ENCODE measurements around the gene NIPBL.
"Not testable (repeated sequence)": the region's sequence is repeated elsewhere in the genome, so short reads cannot be mapped to it uniquely, and the experiment has no call there.

NIPBL gene

DNA sequence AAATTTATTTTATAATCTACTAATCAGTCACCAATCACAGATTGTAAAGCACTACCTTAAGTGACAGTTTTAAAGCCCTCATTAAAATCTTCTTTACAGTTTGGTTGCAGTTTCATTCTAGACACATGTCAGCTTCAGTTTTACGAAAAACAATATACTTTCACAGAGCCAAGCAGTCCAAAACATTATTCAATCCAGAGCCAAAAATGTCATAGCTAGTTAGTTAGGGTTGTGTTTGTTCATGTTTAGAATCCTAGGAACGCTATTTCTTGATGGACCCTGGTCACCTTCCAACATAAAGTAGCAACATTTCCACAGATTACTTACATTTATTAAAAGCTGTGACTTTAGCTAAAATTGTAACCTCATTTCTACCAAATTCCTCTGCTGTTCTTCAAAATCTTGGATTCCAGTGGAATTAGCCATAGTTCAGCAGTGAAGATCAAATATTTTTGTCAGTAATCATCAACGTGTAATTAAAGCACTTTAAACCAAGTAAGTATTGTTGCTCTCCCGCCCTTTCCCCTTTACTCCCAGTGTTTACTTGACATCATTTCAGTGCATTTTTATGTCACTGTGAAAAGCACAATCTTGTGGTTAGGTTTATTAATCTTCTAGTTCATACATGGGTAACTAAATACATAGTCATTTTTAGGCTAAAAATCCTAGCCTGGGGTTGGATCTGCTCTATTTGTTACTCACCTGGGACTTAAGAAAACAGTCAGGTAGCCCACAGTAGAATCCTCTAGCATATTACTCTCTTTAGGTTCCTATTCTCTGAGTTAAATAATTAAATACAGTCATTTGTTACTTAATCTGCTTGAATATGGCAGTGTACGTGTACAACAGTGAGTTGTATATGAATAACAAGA lies 74.3 kb downstream of the NIPBL start:
- DNase-seq = peak; percentile 14

DNA sequence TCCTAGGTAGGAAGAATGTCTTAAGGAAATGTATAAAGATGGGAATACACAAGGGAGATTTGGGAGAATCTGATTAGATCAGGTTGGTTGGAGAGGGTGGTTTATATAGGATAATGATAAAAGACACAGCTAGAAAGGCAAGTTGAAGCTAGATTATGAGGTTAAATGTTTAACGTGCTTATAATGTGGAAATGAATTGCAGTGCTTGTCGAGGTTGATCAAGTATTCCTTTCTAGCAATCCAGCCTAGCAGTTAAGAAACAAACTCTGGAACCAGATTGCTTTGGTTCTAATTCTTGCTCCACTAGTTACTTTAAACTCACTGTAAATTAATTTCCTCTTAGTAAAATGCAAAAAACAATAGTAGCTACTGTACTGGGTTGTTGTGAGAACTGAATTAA lies 76.5 kb downstream of the NIPBL start:
- DNase-seq = no peak

DNA sequence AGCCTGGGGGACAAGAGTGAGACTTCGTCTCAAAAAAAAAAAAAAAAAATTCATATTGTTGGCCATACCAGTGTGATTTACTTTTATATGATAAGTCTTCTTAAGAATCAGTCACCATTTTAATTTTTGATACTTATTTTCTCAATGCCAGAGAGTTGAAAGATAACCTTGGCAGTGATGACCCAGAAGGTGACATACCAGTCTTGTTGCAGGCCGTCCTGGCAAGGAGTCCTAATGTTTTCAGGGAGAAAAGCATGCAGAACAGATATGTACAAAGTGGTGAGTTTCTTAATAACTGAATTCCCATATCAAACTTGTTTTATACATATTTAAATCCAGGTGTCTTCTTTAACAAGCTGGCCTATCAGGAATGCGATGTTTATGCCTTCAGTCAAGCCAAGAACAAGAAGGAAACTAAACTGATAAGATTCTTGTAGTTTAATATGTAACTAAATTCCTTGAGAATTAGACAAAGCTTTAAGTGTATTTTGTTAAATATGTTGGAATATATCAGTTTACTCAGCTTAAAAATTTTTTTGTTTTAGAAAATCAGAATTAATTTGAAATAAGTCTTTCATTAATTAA lies 81.5 kb downstream of the NIPBL start:
- DNase-seq = no peak

- DNase-seq = no peak
Observed at GRCh38 chr5:36958612-36959011, 82.0 kb downstream of the NIPBL start.

- DNase-seq = no peak
Observed at GRCh38 chr5:36965179-36965578, 88.6 kb downstream of the NIPBL start.

DNA sequence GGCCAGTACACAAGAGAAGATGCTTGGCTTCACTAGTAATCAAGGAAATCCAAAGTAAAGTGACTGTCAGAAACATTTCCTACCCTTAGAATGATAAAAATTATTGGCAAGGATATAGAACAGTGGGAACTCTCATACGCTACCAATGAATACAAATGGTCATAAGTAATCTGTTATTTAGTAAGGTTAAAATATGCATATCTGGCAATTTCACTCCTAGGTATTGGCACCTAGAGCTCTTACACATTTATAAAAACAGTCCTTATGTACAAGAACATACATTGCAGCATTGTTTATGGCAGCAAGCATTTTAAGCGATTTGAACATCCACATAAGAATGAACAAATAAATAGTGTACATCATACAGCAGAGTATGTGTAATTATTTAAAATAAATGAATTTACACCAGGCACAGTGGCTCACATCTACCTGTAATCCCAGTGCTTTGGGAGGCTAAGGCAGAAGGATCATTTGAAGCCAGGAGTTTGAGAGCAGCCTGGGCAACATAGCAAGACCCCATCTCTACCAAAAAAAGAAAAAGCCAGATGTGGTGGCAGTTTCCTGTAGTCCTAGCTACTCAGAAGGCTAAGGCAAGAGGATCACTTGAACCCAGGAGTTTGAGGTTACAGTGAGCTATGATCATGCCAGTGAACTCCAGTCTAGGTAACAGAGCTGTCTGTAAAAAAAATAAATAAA lies 93.3 kb downstream of the NIPBL start:
- no peak for DNase-seq

- no peak for DNase-seq
Observed at GRCh38 chr5:36978196-36978595, 101.6 kb downstream of the NIPBL start.

- DNase-seq = no peak
Observed at GRCh38 chr5:36982146-36982545, 105.6 kb downstream of the NIPBL start.

DNA sequence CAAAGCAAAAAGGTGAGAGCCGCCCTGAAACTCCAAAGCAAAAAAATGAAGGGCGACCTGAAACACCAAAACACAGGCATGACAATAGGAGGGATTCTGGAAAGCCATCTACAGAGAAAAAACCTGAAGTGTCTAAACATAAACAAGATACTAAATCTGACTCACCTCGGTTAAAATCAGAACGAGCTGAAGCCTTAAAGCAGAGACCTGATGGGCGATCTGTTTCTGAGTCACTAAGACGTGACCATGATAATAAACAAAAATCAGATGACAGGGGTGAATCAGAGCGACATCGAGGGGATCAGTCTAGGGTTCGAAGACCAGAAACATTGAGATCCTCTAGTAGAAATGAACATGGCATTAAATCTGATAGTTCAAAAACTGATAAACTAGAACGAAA lies 108.8 kb downstream of the NIPBL start:
- no peak for DNase-seq

DNA sequence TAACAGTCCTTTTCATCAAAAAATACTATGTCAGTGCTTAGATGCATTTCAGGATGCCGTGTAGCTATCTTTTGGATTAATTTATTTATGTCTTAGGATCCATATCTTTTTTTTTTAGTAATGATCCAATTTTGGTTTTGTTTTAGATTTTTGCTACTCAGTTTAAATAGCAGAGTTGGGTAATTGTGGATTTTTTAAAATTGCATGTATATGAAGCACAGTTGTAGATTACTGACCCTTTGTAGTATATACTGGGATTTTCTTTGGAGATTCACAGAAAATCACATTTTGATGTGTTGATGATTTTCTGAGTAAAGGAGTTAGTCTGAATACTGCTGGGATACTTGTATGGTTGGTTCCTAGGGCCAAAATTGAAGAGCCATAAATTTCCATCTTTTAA lies 111.8 kb downstream of the NIPBL start:
- no peak for DNase-seq

GRCh38 chr5:36998578-36998977 lies 122.0 kb downstream of the NIPBL start:
- DNase-seq = no peak

GRCh38 chr5:37002176-37002751 lies 125.7 kb downstream of the NIPBL start:
- no peak for DNase-seq

GRCh38 chr5:37005252-37005651 lies 128.7 kb downstream of the NIPBL start:
- DNase-seq = no peak

- peak; percentile 39 for DNase-seq
Observed at GRCh38 chr5:37005946-37006540, 129.5 kb downstream of the NIPBL start.

DNA sequence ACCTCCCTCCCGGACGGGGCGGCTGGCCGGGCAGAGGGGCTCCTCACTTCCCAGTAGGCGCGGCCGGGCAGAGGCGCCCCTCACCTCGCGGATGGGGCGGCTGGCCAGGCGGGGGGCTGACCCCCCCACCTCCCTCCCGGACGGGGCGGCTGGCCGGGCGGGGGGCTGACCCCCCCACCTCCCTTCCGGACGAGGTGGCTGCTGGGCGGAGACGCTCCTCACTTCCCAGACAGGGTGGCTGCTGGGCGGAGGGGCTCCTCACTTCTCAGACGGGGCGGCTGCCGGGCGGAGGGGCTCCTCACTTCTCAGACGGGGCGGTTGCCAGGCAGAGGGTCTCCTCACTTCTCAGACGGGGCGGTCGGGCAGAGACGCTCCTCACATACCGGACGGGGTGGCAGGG lies 136.6 kb downstream of the NIPBL start:
- not testable (repeated sequence) for DNase-seq

DNA sequence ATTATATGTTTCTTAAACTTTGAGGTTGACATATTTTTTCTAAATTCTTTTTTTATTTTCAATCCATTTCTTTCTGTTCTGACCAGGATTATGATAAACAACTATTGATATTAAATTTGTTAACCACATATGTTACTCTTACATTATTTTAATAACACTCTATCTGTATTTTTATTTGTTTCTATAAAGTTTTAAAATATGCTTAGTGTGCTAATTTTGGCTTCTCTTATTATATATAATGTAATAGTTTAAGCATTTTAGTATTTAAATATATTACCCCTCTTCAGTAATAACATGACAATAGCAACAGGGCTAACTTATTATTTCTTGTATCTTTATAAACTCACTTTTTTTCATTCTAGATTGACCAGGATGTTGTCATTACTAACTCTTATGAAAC lies 137.8 kb downstream of the NIPBL start:
- no peak for DNase-seq

DNA sequence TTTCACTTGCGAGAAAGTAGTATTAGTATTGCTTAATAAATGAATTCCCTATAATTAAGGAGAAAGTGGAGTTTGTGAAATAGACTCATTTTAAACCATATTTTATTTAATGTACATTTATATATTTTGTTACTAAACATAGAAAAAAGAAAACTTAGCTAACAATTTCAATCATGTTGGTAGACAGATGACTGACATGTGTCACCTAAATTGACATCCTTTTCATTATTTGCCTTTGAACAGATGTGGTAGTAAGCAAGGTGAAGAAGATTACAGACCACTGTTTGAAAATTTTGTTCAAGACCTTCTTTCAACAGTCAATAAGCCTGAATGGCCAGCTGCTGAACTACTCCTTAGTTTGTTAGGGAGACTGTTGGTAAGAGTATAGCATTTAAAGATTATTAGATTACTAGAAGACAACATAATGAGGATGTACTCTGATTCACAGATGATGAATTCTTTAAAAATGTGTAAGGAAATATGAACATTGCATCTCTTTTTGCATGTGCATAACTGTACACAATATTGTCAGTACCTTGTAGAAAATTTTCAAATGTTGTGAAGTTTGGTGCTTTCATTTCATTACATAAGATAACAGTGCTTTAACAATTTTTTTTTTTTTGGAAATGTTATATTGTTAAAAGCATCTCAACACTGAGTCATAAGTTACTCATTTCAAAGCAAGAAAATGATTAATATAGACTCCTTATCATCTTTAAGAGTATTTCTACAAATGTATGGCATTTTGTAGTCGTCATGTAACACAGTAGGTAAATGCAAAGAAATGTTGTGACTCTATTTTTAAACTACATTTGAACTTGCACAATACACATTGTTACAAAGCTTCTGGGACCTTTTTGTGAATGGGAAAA lies 139.5 kb downstream of the NIPBL start:
- DNase-seq = no peak

GRCh38 chr5:37028910-37029309 lies 152.3 kb downstream of the NIPBL start:
- DNase-seq = no peak

DNA sequence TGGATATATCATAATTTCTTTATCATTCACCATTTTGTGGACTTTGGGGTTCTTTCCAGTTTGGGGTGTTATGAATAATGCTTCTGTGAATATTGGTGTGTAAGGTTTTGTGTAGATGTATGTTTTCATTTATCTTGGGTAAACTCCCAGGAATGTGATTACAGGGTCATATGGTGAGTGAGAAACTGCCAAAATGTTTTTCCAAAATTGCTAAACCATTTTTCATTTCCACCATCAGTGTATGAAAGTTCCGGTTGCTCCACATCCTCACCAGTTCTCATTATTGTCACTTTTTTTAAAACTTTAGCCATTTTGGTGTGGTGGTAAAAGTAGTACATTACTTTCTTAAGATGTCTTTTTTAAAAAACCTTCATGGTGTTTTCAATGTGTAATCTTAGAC lies 152.9 kb downstream of the NIPBL start:
- no peak for DNase-seq

GRCh38 chr5:37034955-37035354 lies 158.4 kb downstream of the NIPBL start:
- DNase-seq = no peak

- no peak for DNase-seq
Observed at GRCh38 chr5:37037840-37038239, 161.3 kb downstream of the NIPBL start.

DNA sequence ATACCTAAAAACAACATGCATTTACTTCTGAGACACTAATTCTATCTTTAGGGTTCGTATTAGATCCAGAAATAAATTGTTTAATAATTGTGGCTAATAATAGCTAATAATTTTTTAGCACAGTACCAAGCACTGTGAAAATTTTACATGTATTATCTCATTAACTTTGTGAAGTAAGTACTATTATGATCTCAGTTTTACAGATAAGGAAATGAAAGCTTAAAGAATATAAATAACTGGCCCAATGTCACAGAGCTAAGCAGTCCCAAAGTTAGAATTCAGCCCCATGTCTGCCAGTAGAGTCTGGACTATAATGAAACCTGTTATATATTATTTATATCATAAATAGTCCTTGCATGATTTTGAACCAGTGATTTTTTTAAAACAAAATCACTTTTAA lies 163.3 kb downstream of the NIPBL start:
- DNase-seq = no peak
